ENCODE data around the gene ADTRP. TPM values are rescaled to one million over a fixed set of nuclear protein-coding genes. Genes with fewer than 3 reads are reported as not detected.

ADTRP gene
- total RNA-seq, 3 donors from 2014 or later = 0.48 to 2.9 (median 2.6) TPM

DNA sequence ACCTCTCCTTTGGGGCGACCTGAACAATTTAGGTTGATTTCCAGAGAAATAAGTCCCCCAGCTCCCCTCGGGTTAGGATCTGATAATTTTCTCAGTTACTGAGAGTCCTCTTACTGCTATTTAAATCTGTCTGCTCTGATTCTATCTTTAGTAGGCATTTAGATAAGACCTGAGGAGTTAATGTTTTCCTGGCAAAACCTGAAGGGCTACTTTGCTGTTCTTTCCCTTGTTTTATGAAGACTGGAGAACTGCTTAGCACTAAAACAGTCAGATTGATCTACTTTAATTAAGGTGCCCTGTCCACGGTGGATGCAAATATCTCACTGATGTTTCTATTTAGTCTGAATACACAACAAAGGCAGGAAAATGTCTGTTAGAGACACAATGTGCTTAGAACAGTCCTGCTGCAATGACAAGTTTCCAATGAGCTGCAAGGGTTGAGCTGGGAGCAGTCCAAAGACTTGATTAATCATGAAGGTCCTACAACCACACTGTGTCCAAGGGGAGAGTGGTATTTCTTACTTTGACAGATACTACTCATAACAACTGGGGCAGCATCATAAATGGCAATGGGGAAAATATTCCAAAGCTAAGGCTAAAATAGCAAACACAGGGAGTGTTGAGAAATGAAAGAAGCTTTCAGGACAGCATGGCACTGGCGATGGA is 15.7 kb downstream of the ADTRP start:
- no peaks in the 10 kb centered on the region for H3K4me1 ChIP-seq
- no peaks in the 10 kb centered on the region for H3K27me3 ChIP-seq
- intact Hi-C loops (cut with DNase I; ENCODE audit: low total_unique reads) = no loop called here
- H3K4me3 ChIP-seq = no peak overlapping the region
- TF ChIP-seq, protein P1, sequence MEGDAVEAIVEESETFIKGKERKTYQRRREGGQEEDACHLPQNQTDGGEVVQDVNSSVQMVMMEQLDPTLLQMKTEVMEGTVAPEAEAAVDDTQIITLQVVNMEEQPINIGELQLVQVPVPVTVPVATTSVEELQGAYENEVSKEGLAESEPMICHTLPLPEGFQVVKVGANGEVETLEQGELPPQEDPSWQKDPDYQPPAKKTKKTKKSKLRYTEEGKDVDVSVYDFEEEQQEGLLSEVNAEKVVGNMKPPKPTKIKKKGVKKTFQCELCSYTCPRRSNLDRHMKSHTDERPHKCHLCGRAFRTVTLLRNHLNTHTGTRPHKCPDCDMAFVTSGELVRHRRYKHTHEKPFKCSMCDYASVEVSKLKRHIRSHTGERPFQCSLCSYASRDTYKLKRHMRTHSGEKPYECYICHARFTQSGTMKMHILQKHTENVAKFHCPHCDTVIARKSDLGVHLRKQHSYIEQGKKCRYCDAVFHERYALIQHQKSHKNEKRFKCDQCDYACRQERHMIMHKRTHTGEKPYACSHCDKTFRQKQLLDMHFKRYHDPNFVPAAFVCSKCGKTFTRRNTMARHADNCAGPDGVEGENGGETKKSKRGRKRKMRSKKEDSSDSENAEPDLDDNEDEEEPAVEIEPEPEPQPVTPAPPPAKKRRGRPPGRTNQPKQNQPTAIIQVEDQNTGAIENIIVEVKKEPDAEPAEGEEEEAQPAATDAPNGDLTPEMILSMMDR (IDR thresholded peaks at IDR 0.05) = no peak
- no peak for TF ChIP-seq POLR2A (IDR thresholded peaks at IDR 0.05)
- no peak for TF ChIP-seq POLR2AphosphoS5 (IDR thresholded peaks at IDR 0.05)
- no peak for DNase-seq (ENCODE audit: low spot score in 2 of 2)
- no peak overlapping the region for H3K27ac ChIP-seq
- H3K9me3 ChIP-seq = no peaks in the 10 kb centered on the region
- no peaks in the 10 kb centered on the region for H3K36me3 ChIP-seq

DNA sequence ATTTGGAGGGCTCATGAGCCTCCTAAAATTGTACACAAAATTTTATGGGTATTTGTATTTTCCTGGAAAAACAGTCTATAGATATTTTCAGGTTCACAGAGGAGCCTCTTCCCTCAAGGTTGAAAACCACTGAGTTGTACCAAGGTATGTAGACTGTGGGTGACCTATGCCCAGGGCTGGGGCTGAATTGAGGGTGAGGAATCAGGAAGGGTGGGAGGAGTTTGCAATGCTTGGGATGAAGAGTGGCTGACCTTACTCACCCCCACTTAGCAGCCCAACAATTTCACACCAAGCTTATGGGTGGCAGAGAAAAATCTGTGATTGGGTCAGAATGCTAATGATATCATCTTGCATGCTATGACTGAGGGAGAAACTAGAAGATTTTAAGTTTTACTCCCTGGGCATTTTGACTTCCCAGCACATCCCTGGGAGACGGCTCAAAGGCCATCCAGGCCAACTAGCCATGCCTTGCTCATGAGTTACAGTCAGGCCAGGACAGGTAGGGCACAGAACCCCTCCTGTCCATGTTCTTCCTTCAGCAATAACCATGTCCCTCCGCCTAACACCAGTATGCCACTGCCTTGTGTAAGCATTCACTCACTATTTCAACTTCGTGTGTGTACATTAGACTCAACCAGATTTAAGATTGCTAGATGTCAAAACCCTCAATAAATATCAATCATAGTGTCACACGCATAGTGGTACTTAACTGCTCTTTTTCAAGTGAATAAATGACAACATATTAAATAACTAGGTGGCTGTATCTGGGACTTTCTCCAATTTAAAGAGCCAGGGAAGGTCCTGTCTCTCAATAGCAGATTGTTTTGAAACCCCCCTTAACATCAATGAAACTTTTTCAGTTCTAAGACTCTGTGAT is 16.6 kb downstream of the ADTRP start:
- H3K4me3 ChIP-seq = no peak overlapping the region

DNA sequence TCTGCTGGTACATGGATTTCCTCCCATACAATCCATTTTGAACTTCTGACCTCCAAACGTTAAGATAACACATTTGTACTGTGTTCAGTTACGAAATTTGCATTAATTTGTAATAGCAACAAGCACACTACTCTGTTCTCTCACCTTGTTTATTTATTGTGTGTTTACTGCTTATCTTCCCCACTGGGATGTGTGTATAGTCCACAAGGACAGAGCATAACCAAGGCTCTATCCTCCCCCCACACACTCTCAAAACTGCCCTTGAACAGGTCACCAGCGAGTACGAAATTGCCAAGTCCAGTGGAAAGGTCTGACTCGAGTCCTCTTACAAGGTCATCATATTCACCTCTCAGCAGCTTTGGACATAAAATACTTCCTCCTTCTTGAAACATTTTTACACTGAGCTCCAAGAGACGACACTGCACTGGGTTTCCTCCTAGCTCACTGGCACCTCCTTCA is 18.6 kb downstream of the ADTRP start:
- no peaks in the 10 kb centered on the region for H3K4me1 ChIP-seq
- H3K4me3 ChIP-seq = no peak overlapping the region
- intact Hi-C loops (cut with DNase I; ENCODE audit: low total_unique reads) = no loop called here
- no peak overlapping the region for H3K27ac ChIP-seq
- TF ChIP-seq, protein P1 (IDR thresholded peaks at IDR 0.05) = no peak
- no peak for TF ChIP-seq POLR2A (IDR thresholded peaks at IDR 0.05)
- no peak for TF ChIP-seq POLR2AphosphoS5 (IDR thresholded peaks at IDR 0.05)
- no peaks in the 10 kb centered on the region for H3K36me3 ChIP-seq
- no peaks in the 10 kb centered on the region for H3K27me3 ChIP-seq
- no peak for DNase-seq (ENCODE audit: low spot score in 2 of 2)
- H3K9me3 ChIP-seq = no peaks in the 10 kb centered on the region

More for the DNA sequence above, 16.6 kb downstream of the ADTRP start:
- no peak for DNase-seq (ENCODE audit: low spot score in 2 of 2)
- H3K27ac ChIP-seq = no peak overlapping the region
- TF ChIP-seq POLR2AphosphoS5 (IDR thresholded peaks at IDR 0.05) (no peak), POLR2A (IDR thresholded peaks at IDR 0.05) (no peak)
- TF ChIP-seq, protein P1 (IDR thresholded peaks at IDR 0.05) = no peak
- intact Hi-C loops (cut with DNase I; ENCODE audit: low total_unique reads) = no loop called here
- H3K9me3 ChIP-seq = no peaks in the 10 kb centered on the region
- H3K4me1 ChIP-seq = no peaks in the 10 kb centered on the region
- H3K27me3 ChIP-seq = no peaks in the 10 kb centered on the region
- H3K36me3 ChIP-seq = no peaks in the 10 kb centered on the region

GRCh38 chr6:11758878-11759277 is 19.7 kb downstream of the ADTRP start:
- no peak for DNase-seq (ENCODE audit: low spot score in 2 of 2)
- TF ChIP-seq, protein P1 (IDR thresholded peaks at IDR 0.05) = no peak
- no peak for TF ChIP-seq POLR2A (IDR thresholded peaks at IDR 0.05)
- no peak for TF ChIP-seq POLR2AphosphoS5 (IDR thresholded peaks at IDR 0.05)
- Histone ChIP-seq H3K36me3 (no peaks in the 10 kb centered on the region), H3K4me3 (no peak overlapping the region), H3K4me1 (no peaks in the 10 kb centered on the region), H3K27ac (no peak overlapping the region), H3K9me3 (no peaks in the 10 kb centered on the region), H3K27me3 (no peaks in the 10 kb centered on the region)
- intact Hi-C loops (cut with DNase I; ENCODE audit: low total_unique reads) = no loop called here

DNA sequence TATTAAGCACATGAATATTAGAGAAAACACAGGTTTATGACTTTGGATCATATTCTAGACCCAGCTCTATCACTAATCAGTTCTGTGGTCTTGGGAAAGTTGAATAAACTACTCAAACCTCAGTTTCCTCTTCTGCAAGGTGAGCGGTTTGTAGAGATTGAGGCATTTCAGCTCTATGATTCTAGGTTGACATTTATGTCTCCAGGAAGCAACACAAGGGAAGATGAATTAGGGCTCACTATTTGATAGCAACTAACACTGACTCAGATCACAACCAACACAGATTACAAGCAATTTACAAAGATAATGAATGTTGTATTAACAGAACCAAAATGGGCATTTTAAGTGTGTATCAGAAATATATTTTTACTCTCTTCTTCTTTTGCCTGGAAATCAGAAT is 21.9 kb downstream of the ADTRP start:
- Histone ChIP-seq H3K4me3 (no peak overlapping the region), H3K9me3 (no peaks in the 10 kb centered on the region), H3K27ac (no peak overlapping the region), H3K27me3 (no peaks in the 10 kb centered on the region), H3K36me3 (no peaks in the 10 kb centered on the region), H3K4me1 (no peaks in the 10 kb centered on the region)
- TF ChIP-seq POLR2A (IDR thresholded peaks at IDR 0.05) (no peak), POLR2AphosphoS5 (IDR thresholded peaks at IDR 0.05) (no peak)
- TF ChIP-seq, protein P1 (IDR thresholded peaks at IDR 0.05) = no peak
- DNase-seq (ENCODE audit: low spot score in 2 of 2) = no peak
- intact Hi-C loops (cut with DNase I; ENCODE audit: low total_unique reads) = no loop called here
